Endothelial cell of umbilical vein (primary cell): ENCODE data around the gene SPOCD1. TPM values are rescaled to one million over a fixed set of nuclear protein-coding genes. Genes with fewer than 3 reads are reported as not detected.

Source experiments
- BruUV-seq: library from RNA; stranded (reverse); fragments of 400-500 nt; replicated peaks from 2 replicates; lab custom pipeline; 2021; lab: Mats Ljungman, UMichigan
- CTCF ChIA-PET: fragments of 300-600, 350-600 bp; sonication (Branson Sonifier 250); formaldehyde crosslinking; loops from one replicate; lab custom pipeline; 2021; ENCODE audit warnings: antibody characterized with exemption, inconsistent platforms; lab: Charles Lee
- POLR2A ChIA-PET: fragments of 300-600, 350-600 bp; sonication (Branson Sonifier 250); formaldehyde crosslinking; loops from one replicate; lab custom pipeline; 2021; ENCODE audit warnings: antibody characterized with exemption, inconsistent platforms; lab: Charles Lee
- DNase-seq: peaks from one replicate; pipeline ENCODE4 v3.0.0-alpha.2; 2011; ENCODE audit warnings: low read depth, low spot score
- FAIRE-seq: peaks from 2 replicates; lab custom pipeline; 2011; peaks lifted over from hg19 to GRCh38; lab: Jason Lieb, UNC
- H2AFZ ChIP-seq: 2 replicates; pipeline ENCODE4 v1.6.0; 2012; ENCODE audit warnings: low read depth, low read length, control low read depth, inconsistent platforms
- H3K27ac ChIP-seq: 2 replicates; pipeline ENCODE4 v1.5.1; 2011; ENCODE audit warnings: low read depth, mild to moderate bottlenecking, control low read depth, low read length, moderate library complexity; ENCODE audit not compliant: insufficient read depth
- H3K27me3 ChIP-seq, 2 experiments: 2 replicates each; pipeline versions ENCODE4 v1.6.0 to v1.6.1; 2011; ENCODE audit warnings: low read length in 2 of 2, mixed read lengths in 1 of 2; ENCODE audit not compliant: control insufficient read depth in 2 of 2, insufficient read depth in 2 of 2
- H3K36me3 ChIP-seq, 2 experiments: 2 replicates in 1 of 2; 3 replicates in 1 of 2; pipeline ENCODE4 v1.5.1; 2011; ENCODE audit warnings: low read length in 2 of 2, mild to moderate bottlenecking in 1 of 2, moderate library complexity in 1 of 2; ENCODE audit not compliant: control insufficient read depth in 2 of 2, insufficient read depth in 2 of 2; ENCODE audit errors: extremely low read depth in 1 of 2
- H3K4me1 ChIP-seq: 3 replicates; pipeline ENCODE4 v1.5.1; 2011; ENCODE audit warnings: mild to moderate bottlenecking, low read length; ENCODE audit not compliant: control insufficient read depth, insufficient read depth; ENCODE audit errors: extremely low read depth
- H3K4me2 ChIP-seq: 2 replicates; pipeline ENCODE4 v1.6.1; 2011; ENCODE audit warnings: low read length, control low read depth, mixed read lengths; ENCODE audit not compliant: insufficient read depth
- H3K4me3 ChIP-seq, 3 experiments: fragments of 200-600 bp in 1 of 3; sonication (generic), shearing (Covaris generic) in 1 of 3; replicated peaks in 1 of 3; 2 replicates each; pipeline ENCODE4 v1.5.1; 2011 to 2016; ENCODE audit warnings: control low read depth in 3 of 3, low read length in 3 of 3, mild to moderate bottlenecking in 2 of 3, inconsistent platforms in 1 of 3, low read depth in 1 of 3, moderate library complexity in 1 of 3; ENCODE audit not compliant: insufficient read depth in 1 of 3
- H3K79me2 ChIP-seq: 2 replicates; pipeline ENCODE4 v1.6.0; 2012; ENCODE audit warnings: low read length, inconsistent platforms; ENCODE audit not compliant: control insufficient read depth, insufficient read depth
- H3K9ac ChIP-seq: replicated peaks from 2 replicates; pipeline ENCODE3; 2011; ENCODE audit warnings: low read length, control low read depth; ENCODE audit not compliant: insufficient read depth; ENCODE audit errors: extremely low read depth
- H3K9me1 ChIP-seq: replicated peaks from 3 replicates; pipeline ENCODE4 v1.6.0; 2011; ENCODE audit warnings: mild to moderate bottlenecking, low read length; ENCODE audit not compliant: control insufficient read depth, insufficient read depth; ENCODE audit errors: extremely low read depth
- H3K9me3 ChIP-seq: replicated peaks from 2 replicates; pipeline ENCODE4 v1.5.1; 2012; ENCODE audit warnings: low read length, inconsistent platforms; ENCODE audit not compliant: control insufficient read depth, insufficient read depth
- H4K20me1 ChIP-seq: replicated peaks from 2 replicates; pipeline ENCODE3; 2011; ENCODE audit warnings: mild to moderate bottlenecking, low read length; ENCODE audit not compliant: control insufficient read depth, insufficient read depth; ENCODE audit errors: extremely low read depth
- EZH2 ChIP-seq: IDR thresholded peaks from 2 replicates; pipeline ENCODE4 v1.6.1; 2012; ENCODE audit warnings: borderline replicate concordance, low read depth, mild to moderate bottlenecking, moderate library complexity, low read length, inconsistent platforms; ENCODE audit not compliant: severe bottlenecking
- FOS ChIP-seq: IDR thresholded peaks from 2 replicates; pipeline ENCODE4 v1.6.1; 2011; ENCODE audit warnings: mild to moderate bottlenecking, low read length, moderate library complexity, borderline replicate concordance; ENCODE audit not compliant: insufficient read depth
- GATA2 ChIP-seq: IDR thresholded peaks from 2 replicates; pipeline ENCODE4 v1.7.0; 2011; ENCODE audit warnings: low read depth, mild to moderate bottlenecking, moderate library complexity, mixed read lengths, low read length; ENCODE audit not compliant: insufficient read length, insufficient read depth
- JUN ChIP-seq: IDR thresholded peaks from 2 replicates; pipeline ENCODE4 v1.6.1; 2011; ENCODE audit warnings: borderline replicate concordance, low read depth; ENCODE audit not compliant: insufficient read length, insufficient read depth
- MYC ChIP-seq: IDR thresholded peaks from one replicate; pipeline ENCODE4 v1.6.1; 2011; ENCODE audit warnings: mild to moderate bottlenecking, low read depth, low read length
- POLR2A ChIP-seq: IDR thresholded peaks from 2 replicates; pipeline ENCODE4 v1.6.1; 2012; ENCODE audit warnings: low read depth, mild to moderate bottlenecking, control low read depth, low read length
- POLR2AphosphoS5 ChIP-seq: IDR thresholded peaks from 2 replicates; pipeline ENCODE4 v1.6.1; 2012; ENCODE audit warnings: low read depth, mild to moderate bottlenecking, control low read depth, low read length, moderate library complexity; ENCODE audit not compliant: insufficient read depth
- dilution Hi-C: fragments of 300-500 bp; cut with MboI; formaldehyde crosslinking; loops from one replicate; pipeline ENCODE4 v1.15.0; 2019; ENCODE audit warnings: low sequenced_read_pairs; ENCODE audit not compliant: extremely low pct_ligation_motif_present
- intact Hi-C: fragments of 100-400 bp; cut with micrococcal nuclease; formaldehyde crosslinking; loops from one replicate; pipeline ENCODE4 v1.10.0; 2022
- polyA plus RNA-seq, 4 experiments: library from polyadenylated mRNA; depleted of rRNA in 3 of 4; stranded (reverse) in 3 of 4; unstranded in 1 of 4; fragments of >200 nt; gene quantifications; 2 replicates each; pipeline versions ENCODE4 v1.2.1 to v1.2.3, GENCODE V29; 2011 to 2012; ENCODE audit warnings: missing spikeins in 1 of 4
- total RNA-seq: library from RNA; stranded (reverse); gene quantifications from 2 replicates; pipeline ENCODE4 v1.2.3, GENCODE V29; 2021
- TF ChIP-seq, protein P1 (sequence below): IDR thresholded peaks from 2 replicates; pipeline ENCODE4 v1.6.1; 2011; ENCODE audit not compliant: insufficient read depth, insufficient read length
- TF ChIP-seq, protein P2 (sequence below), 2 donors: IDR thresholded peaks; 1 replicate in 1 of 2; 2 replicates in 1 of 2; pipeline ENCODE4 v1.5.1; 2011; ENCODE audit warnings: low read length in 2 of 2, mild to moderate bottlenecking in 2 of 2, moderate library complexity in 2 of 2, control low read depth in 1 of 2, inconsistent platforms in 1 of 2, low read depth in 1 of 2; ENCODE audit not compliant: insufficient read depth in 1 of 2; ENCODE audit errors: extremely low read depth in 1 of 2

Gene SPOCD1
- total and polyA plus RNA-seq, 2 donors (not counting 3 experiments of a cell fraction or from before 2014, with no cell fraction given), result 0.27 to 33.0 TPM

DNA sequence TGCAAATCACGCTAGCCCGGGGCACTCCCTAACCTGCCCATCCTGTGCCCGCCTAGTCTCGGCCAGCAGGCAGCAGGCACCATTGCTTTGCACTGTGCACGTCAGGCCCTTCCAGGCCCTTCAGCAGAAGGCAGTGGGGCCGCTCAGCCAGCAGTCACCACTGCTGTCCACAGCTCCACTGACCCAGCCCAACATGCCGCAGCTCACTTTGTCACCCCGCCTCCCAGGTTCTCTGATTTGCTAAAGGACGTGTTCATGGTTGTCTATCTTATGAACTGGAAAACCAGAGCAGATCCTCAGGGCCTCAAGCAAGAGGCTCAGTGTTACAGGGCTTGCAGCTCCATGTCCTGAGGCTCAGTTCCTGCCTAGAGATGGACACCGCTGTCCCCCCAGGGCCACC lies 14.2 kb upstream of the SPOCD1 start:
- TF ChIP-seq MYC (no peak), GATA2 (no peak), POLR2AphosphoS5 (no peak), POLR2A (no peak), FOS (no peak), JUN (no peak), EZH2 (no peak)
- TF ChIP-seq, protein P1, sequence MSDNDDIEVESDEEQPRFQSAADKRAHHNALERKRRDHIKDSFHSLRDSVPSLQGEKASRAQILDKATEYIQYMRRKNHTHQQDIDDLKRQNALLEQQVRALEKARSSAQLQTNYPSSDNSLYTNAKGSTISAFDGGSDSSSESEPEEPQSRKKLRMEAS, result no peak
- TF ChIP-seq, protein P2, sequence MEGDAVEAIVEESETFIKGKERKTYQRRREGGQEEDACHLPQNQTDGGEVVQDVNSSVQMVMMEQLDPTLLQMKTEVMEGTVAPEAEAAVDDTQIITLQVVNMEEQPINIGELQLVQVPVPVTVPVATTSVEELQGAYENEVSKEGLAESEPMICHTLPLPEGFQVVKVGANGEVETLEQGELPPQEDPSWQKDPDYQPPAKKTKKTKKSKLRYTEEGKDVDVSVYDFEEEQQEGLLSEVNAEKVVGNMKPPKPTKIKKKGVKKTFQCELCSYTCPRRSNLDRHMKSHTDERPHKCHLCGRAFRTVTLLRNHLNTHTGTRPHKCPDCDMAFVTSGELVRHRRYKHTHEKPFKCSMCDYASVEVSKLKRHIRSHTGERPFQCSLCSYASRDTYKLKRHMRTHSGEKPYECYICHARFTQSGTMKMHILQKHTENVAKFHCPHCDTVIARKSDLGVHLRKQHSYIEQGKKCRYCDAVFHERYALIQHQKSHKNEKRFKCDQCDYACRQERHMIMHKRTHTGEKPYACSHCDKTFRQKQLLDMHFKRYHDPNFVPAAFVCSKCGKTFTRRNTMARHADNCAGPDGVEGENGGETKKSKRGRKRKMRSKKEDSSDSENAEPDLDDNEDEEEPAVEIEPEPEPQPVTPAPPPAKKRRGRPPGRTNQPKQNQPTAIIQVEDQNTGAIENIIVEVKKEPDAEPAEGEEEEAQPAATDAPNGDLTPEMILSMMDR (IDR thresholded peaks at IDR 0.05; ENCODE audit: extremely low read depth in 1 of 2, insufficient read depth in 1 of 2, low read depth in 1 of 2, low read length in 2 of 2), result no peak
- no peak overlapping the region for H3K27ac ChIP-seq
- H3K4me1 ChIP-seq, result no peaks in the 10 kb centered on the region
- intact Hi-C loops (no loop called here), dilution Hi-C loops (no loop called here)
- DNase-seq (no peak), FAIRE-seq (no peak)
- H4K20me1 ChIP-seq, result no peaks in the 10 kb centered on the region
- no peak overlapping the region for H3K4me2 ChIP-seq
- H3K9ac ChIP-seq, result no peak overlapping the region
- CTCF ChIA-PET, result interaction anchor here (0.8 to 1.4 kb wide), 3 partner anchors 24 to 147 kb away, joined by 3 read pairs; no protein-coding TSS in a partner anchor
- no peaks in the 10 kb centered on the region for H3K9me3 ChIP-seq
- H3K79me2 ChIP-seq, result no peaks in the 10 kb centered on the region
- H3K4me3 ChIP-seq, result no peak overlapping the region
- peaks cover 0 to under 1% of the 10 kb centered on the region in 2 experiments for H3K27me3 ChIP-seq
- POLR2A ChIA-PET, result no interaction called here
- no TSS peak for BruUV-seq
- no peaks in the 10 kb centered on the region for H3K9me1 ChIP-seq
- no peak overlapping the region for H2AFZ ChIP-seq
- H3K36me3 ChIP-seq, result no peaks in the 10 kb centered on the region
